GM18868 (cell line): ENCODE data around the gene ELF4.
A peak's percentile ranks its signal among the peaks of the same experiment; 100 is the strongest.
"Not testable (repeated sequence)": the region's sequence is repeated elsewhere in the genome, so short reads cannot be mapped to it uniquely, and the experiment has no call there.

ENCODE experiments used
- ATAC-seq: cut with Tn5 transposase; IDR thresholded peaks from one replicate; pipeline ENCODE4 v1.9.1; 2021; ENCODE audit warnings: mild to moderate bottlenecking, moderate library complexity; ENCODE audit not compliant: unreplicated experiment

ELF4 gene

GRCh38 chrX:130115119-130115885 lies 5.0 kb upstream of the ELF4 start:
- not testable (repeated sequence) for ATAC-seq

GRCh38 chrX:130114141-130114588 lies 3.9 kb upstream of the ELF4 start:
- ATAC-seq: no peak

GRCh38 chrX:130111220-130112154 lies 1.2 kb upstream of the ELF4 start:
- peak; percentile 8 for ATAC-seq

GRCh38 chrX:130109429-130110378 lies 593 bp downstream of the ELF4 start:
- ATAC-seq: no peak

GRCh38 chrX:130108647-130109428 lies 1.5 kb downstream of the ELF4 start:
- ATAC-seq: peak; percentile 58

GRCh38 chrX:130106071-130106470 lies 4.2 kb downstream of the ELF4 start:
- no peak for ATAC-seq

- ATAC-seq: no peak
Measured at GRCh38 chrX:130105244-130105643, 5.1 kb downstream of the ELF4 start.

GRCh38 chrX:130103605-130104004 lies 6.7 kb downstream of the ELF4 start:
- no peak for ATAC-seq

GRCh38 chrX:130100180-130100579 lies 10.1 kb downstream of the ELF4 start:
- ATAC-seq: no peak

GRCh38 chrX:130098210-130098552 lies 12.1 kb downstream of the ELF4 start:
- ATAC-seq: no peak

- ATAC-seq: no peak
Measured at GRCh38 chrX:130097507-130098209, 12.6 kb downstream of the ELF4 start.

- no peak for ATAC-seq
Measured at GRCh38 chrX:130095249-130096030, 14.9 kb downstream of the ELF4 start.

- ATAC-seq: no peak
Measured at GRCh38 chrX:130094696-130095095, 15.6 kb downstream of the ELF4 start.

GRCh38 chrX:130093271-130093670 lies 17.0 kb downstream of the ELF4 start:
- ATAC-seq: no peak

- peak; percentile 99 for ATAC-seq
Measured at GRCh38 chrX:130091980-130092522, 18.2 kb downstream of the ELF4 start.

- no peak for ATAC-seq
Measured at GRCh38 chrX:130090364-130090763, 19.9 kb downstream of the ELF4 start.

GRCh38 chrX:130086447-130087206 lies 23.7 kb downstream of the ELF4 start:
- ATAC-seq: peak; percentile 47
